ENCODE results near the gene MOB3A. TPM values are rescaled to one million over a fixed set of nuclear protein-coding genes. Genes with fewer than 3 reads are reported as not detected.

Gene MOB3A
- total and polyA plus RNA-seq, 2 experiments from 2014 or later = 15.7 to 25.1 TPM

DNA sequence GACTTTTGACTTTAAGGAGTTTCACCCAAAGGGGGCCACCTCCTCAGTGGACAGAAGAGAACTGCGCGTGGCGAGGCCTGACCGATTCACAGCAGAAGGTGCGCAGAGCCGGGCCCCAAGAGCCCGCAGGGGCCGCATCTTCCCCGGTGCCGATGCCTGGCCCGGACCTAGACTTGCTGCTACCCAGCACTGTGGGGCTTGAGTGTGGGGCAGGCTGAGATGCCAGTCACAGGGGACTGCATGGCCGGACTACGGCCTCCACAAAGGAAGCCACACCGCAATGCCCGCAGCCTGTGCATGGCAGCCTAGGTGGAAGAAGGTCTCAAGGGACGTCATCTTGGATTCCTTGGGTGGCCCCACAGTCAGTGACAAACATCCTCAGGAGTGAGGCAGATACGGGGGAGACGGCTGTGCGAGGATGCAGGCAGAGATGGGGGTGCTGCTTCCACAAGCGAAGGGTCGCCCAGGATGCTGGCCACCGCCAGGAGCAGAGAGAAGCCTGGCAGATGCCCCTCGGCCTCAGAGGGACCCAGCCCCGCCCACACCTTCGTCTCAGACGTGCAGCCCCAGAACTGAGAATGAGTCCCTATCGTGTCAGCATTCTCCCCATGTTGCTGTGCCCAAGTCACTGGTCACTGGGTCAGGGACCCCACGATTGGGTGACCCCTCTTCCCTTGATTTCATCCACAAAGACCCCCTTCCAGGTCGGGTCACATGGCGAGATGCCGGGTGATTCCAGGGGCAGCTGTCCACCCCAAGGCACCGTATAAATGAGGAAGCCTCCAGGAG lies 16.9 kb downstream of the MOB3A start:
- Histone ChIP-seq H3K4me2 (no peak overlapping the region), H3K27me3 (no peaks in the 10 kb centered on the region), H3K27ac (no peak overlapping the region), H3K9me2 (replicated peaks; ENCODE audit: insufficient read depth) (no peaks in the 10 kb centered on the region), H3K36me3 (replicated peaks; ENCODE audit: insufficient read depth, low read depth) (no peaks in the 10 kb centered on the region), H3K4me1 (ENCODE audit: insufficient read depth) (no peaks in the 10 kb centered on the region), H3K4me3 (no peak overlapping the region), H3K79me2 (peaks cover 4% of the 10 kb centered on the region), H4K20me1 (ENCODE audit: insufficient read depth, poor library complexity, severe bottlenecking) (no peaks in the 10 kb centered on the region), H3K9me3 (ENCODE audit: low read depth) (no peaks in the 10 kb centered on the region), H2AFZ (no peak overlapping the region)
- DNase-seq (ENCODE audit: low spot score) = no peak
- TF ChIP-seq, protein P1, sequence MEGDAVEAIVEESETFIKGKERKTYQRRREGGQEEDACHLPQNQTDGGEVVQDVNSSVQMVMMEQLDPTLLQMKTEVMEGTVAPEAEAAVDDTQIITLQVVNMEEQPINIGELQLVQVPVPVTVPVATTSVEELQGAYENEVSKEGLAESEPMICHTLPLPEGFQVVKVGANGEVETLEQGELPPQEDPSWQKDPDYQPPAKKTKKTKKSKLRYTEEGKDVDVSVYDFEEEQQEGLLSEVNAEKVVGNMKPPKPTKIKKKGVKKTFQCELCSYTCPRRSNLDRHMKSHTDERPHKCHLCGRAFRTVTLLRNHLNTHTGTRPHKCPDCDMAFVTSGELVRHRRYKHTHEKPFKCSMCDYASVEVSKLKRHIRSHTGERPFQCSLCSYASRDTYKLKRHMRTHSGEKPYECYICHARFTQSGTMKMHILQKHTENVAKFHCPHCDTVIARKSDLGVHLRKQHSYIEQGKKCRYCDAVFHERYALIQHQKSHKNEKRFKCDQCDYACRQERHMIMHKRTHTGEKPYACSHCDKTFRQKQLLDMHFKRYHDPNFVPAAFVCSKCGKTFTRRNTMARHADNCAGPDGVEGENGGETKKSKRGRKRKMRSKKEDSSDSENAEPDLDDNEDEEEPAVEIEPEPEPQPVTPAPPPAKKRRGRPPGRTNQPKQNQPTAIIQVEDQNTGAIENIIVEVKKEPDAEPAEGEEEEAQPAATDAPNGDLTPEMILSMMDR (IDR thresholded peaks at IDR 0.05; ENCODE audit: poor library complexity) = no peak
- TF ChIP-seq EZH2phosphoT487 (IDR thresholded peaks at IDR 0.05; ENCODE audit: low read depth, severe bottlenecking, unreplicated experiment) (no peak), EZH2 (IDR thresholded peaks at IDR 0.05; ENCODE audit: borderline replicate concordance) (no peak)
- 98% methylated on average over 32 of the region's 32 CpGs for WGBS (ENCODE audit: low lambda C conversion rate, missing lambda C conversion rate)

GRCh38 chr19:2077833-2078619 lies 18.1 kb downstream of the MOB3A start:
- Histone ChIP-seq H3K9me3 (ENCODE audit: low read depth) (no peaks in the 10 kb centered on the region), H3K4me3 (no peak overlapping the region), H3K9me2 (replicated peaks; ENCODE audit: insufficient read depth) (no peaks in the 10 kb centered on the region), H3K27me3 (no peaks in the 10 kb centered on the region), H4K20me1 (ENCODE audit: insufficient read depth, poor library complexity, severe bottlenecking) (no peaks in the 10 kb centered on the region), H3K79me2 (peaks cover 4% of the 10 kb centered on the region), H3K4me2 (no peak overlapping the region), H3K36me3 (replicated peaks; ENCODE audit: insufficient read depth, low read depth) (no peaks in the 10 kb centered on the region), H3K4me1 (ENCODE audit: insufficient read depth) (no peaks in the 10 kb centered on the region), H3K27ac (no peak overlapping the region), H2AFZ (no peak overlapping the region)
- TF ChIP-seq EZH2 (IDR thresholded peaks at IDR 0.05; ENCODE audit: borderline replicate concordance) (no peak), EZH2phosphoT487 (IDR thresholded peaks at IDR 0.05; ENCODE audit: low read depth, severe bottlenecking, unreplicated experiment) (no peak)
- TF ChIP-seq, protein P1 (IDR thresholded peaks at IDR 0.05; ENCODE audit: poor library complexity) = no peak
- DNase-seq (ENCODE audit: low spot score) = no peak
- WGBS (ENCODE audit: low lambda C conversion rate, missing lambda C conversion rate) = 98% methylated on average over 44 of the region's 44 CpGs

GRCh38 chr19:2077398-2077797 lies 18.7 kb downstream of the MOB3A start:
- no peak overlapping the region for H2AFZ ChIP-seq
- no peaks in the 10 kb centered on the region for H4K20me1 ChIP-seq (ENCODE audit: insufficient read depth, poor library complexity, severe bottlenecking)
- DNase-seq (ENCODE audit: low spot score) = no peak
- H3K79me2 ChIP-seq = peaks cover 4% of the 10 kb centered on the region
- no peaks in the 10 kb centered on the region for H3K9me2 ChIP-seq (replicated peaks; ENCODE audit: insufficient read depth)
- no peaks in the 10 kb centered on the region for H3K9me3 ChIP-seq (ENCODE audit: low read depth)
- H3K36me3 ChIP-seq (replicated peaks; ENCODE audit: insufficient read depth, low read depth) = no peaks in the 10 kb centered on the region
- no peak overlapping the region for H3K4me3 ChIP-seq
- H3K27me3 ChIP-seq = no peaks in the 10 kb centered on the region
- 96% methylated on average over 7 of the region's 7 CpGs for WGBS (ENCODE audit: low lambda C conversion rate, missing lambda C conversion rate)
- TF ChIP-seq, protein P1 (IDR thresholded peaks at IDR 0.05; ENCODE audit: poor library complexity) = no peak
- no peak for TF ChIP-seq EZH2 (IDR thresholded peaks at IDR 0.05; ENCODE audit: borderline replicate concordance)
- TF ChIP-seq EZH2phosphoT487 (IDR thresholded peaks at IDR 0.05; ENCODE audit: low read depth, severe bottlenecking, unreplicated experiment) = no peak
- no peaks in the 10 kb centered on the region for H3K4me1 ChIP-seq (ENCODE audit: insufficient read depth)
- no peak overlapping the region for H3K4me2 ChIP-seq
- no peak overlapping the region for H3K27ac ChIP-seq
